ENCODE results near the gene DENND2A.

DNA sequence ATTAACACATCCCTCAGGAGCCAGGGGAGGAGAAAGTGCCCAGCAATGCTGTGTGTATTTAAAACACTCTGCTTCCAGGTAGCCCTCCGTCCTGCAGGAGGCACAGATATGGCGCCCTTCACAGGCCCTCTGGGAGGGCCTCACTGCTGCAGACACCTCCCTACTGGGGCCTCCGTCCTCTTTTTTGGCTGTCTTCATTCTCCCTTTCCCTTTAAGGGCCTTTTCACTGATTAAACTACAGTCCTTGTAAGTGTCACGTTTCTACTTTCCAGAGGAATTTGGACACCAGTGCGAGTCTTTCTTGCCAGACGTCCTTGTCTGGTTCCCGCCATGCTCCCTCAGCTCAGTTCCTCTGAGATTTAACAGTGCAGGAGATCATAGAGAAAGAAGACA is 121.6 kb downstream of the DENND2A start:
- TF ChIP-seq HDGF (IDR thresholded peaks at IDR 0.05) (no peak), POLR2AphosphoS2 (IDR thresholded peaks at IDR 0.05; ENCODE audit: low read depth, low read length) (no peak), BHLHE40 (IDR thresholded peaks at IDR 0.05; ENCODE audit: borderline replicate concordance in 1 of 2, low read depth in 2 of 2, low read length in 1 of 2) (no peak), BACH1 (IDR thresholded peaks at IDR 0.05; ENCODE audit: borderline replicate concordance) (no peak), CREM (IDR thresholded peaks at IDR 0.05; ENCODE audit: low read depth) (no peak), BCL11A (IDR thresholded peaks at IDR 0.05; ENCODE audit: low read depth, low read length) (no peak), ZSCAN29 (IDR thresholded peaks at IDR 0.05) (no peak), RELA (IDR thresholded peaks at IDR 0.05; ENCODE audit: borderline replicate concordance, partially characterized antibody) (no peak), JUNB (IDR thresholded peaks at IDR 0.05) (no peak), CHD2 (IDR thresholded peaks at IDR 0.05; ENCODE audit: borderline replicate concordance, low read depth, low read length) (no peak), POU2F2 (IDR thresholded peaks at IDR 0.05; ENCODE audit: borderline replicate concordance, low read depth, low read length) (no peak), CHD4 (IDR thresholded peaks at IDR 0.05) (no peak)
- TF ChIP-seq, protein P1, sequence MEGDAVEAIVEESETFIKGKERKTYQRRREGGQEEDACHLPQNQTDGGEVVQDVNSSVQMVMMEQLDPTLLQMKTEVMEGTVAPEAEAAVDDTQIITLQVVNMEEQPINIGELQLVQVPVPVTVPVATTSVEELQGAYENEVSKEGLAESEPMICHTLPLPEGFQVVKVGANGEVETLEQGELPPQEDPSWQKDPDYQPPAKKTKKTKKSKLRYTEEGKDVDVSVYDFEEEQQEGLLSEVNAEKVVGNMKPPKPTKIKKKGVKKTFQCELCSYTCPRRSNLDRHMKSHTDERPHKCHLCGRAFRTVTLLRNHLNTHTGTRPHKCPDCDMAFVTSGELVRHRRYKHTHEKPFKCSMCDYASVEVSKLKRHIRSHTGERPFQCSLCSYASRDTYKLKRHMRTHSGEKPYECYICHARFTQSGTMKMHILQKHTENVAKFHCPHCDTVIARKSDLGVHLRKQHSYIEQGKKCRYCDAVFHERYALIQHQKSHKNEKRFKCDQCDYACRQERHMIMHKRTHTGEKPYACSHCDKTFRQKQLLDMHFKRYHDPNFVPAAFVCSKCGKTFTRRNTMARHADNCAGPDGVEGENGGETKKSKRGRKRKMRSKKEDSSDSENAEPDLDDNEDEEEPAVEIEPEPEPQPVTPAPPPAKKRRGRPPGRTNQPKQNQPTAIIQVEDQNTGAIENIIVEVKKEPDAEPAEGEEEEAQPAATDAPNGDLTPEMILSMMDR (IDR thresholded peaks at IDR 0.05 in 2 of 3, conservative IDR thresholded peaks at IDR 0.05 in 1 of 3; ENCODE audit: control insufficient read depth in 2 of 3, extremely low read depth in 1 of 3, insufficient read depth in 1 of 3, low read depth in 3 of 3, low read length in 3 of 3): no peak
- TF ChIP-seq, protein P2, sequence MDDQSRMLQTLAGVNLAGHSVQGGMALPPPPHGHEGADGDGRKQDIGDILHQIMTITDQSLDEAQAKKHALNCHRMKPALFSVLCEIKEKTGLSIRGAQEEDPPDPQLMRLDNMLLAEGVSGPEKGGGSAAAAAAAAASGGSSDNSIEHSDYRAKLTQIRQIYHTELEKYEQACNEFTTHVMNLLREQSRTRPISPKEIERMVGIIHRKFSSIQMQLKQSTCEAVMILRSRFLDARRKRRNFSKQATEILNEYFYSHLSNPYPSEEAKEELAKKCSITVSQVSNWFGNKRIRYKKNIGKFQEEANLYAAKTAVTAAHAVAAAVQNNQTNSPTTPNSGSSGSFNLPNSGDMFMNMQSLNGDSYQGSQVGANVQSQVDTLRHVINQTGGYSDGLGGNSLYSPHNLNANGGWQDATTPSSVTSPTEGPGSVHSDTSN (IDR thresholded peaks at IDR 0.05; ENCODE audit: insufficient replicate concordance, low read depth, low read length): no peak

All from GM12878 (cell line).